ENCODE results near the gene ABCC10.
A peak's percentile ranks its signal among the peaks of the same experiment; 100 is the strongest.
"Not testable (repeated sequence)": the region's sequence is repeated elsewhere in the genome, so short reads cannot be mapped to it uniquely, and the experiment has no call there.

The ABCC10 gene

DNA sequence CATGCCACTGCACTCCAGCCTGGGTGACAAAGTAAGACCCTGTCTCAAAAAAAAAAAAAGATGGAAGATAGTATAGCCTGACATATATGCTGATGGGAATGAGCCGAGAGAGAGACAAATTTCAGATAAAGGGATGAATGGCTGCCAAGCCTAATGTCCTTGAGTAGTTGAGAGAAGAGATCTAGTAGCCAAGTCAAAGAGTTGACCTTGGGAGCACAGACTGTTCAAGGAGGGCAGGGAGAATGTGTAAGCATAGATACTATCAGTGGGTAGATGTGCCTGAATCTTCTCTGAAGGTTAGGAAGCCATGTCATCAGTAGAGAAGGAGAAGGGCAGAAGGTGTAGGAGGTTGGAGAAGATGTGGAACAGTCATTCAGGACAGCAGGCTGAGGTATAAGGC, 20.0 kb upstream of the ABCC10 start:
- H3K27ac Mint-ChIP-seq, result no peak overlapping the region
- no peak for DNase-seq
- H3K27me3 Mint-ChIP-seq (ENCODE audit: low read depth, poor library complexity), result peaks cover 53% of the 10 kb centered on the region
- TF ChIP-seq, protein P1, sequence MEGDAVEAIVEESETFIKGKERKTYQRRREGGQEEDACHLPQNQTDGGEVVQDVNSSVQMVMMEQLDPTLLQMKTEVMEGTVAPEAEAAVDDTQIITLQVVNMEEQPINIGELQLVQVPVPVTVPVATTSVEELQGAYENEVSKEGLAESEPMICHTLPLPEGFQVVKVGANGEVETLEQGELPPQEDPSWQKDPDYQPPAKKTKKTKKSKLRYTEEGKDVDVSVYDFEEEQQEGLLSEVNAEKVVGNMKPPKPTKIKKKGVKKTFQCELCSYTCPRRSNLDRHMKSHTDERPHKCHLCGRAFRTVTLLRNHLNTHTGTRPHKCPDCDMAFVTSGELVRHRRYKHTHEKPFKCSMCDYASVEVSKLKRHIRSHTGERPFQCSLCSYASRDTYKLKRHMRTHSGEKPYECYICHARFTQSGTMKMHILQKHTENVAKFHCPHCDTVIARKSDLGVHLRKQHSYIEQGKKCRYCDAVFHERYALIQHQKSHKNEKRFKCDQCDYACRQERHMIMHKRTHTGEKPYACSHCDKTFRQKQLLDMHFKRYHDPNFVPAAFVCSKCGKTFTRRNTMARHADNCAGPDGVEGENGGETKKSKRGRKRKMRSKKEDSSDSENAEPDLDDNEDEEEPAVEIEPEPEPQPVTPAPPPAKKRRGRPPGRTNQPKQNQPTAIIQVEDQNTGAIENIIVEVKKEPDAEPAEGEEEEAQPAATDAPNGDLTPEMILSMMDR (IDR thresholded peaks at IDR 0.05), result no peak
- peaks cover 16% of the 10 kb centered on the region for H3K36me3 Mint-ChIP-seq (ENCODE audit: low read depth)
- no peaks in the 10 kb centered on the region for H3K4me1 Mint-ChIP-seq
- H3K9me3 Mint-ChIP-seq, result no peaks in the 10 kb centered on the region
- no peak overlapping the region for H3K4me3 Mint-ChIP-seq

- H3K9me3 Mint-ChIP-seq, result no peaks in the 10 kb centered on the region
These were observed 19.1 kb upstream of the ABCC10 start for GRCh38 chr6:43408259-43408658.

DNA sequence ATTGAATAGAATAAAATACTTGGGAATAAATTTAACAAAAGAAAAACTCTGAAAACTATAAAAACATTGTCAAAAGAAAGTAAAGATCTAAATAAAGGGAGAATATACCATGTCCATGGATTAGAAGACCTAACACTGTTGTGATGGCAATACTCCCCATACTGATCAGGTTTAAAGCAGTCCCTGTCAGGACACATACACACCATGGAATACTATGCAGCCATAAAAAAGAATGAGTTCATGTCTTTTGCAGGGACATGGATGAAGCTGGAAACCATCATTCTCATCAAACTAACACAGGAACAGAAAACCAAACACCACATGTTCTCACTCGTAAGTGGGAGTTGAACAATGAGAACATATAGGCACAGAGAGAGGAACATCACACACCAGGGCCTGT, 16.6 kb upstream of the ABCC10 start:
- H3K4me1 Mint-ChIP-seq, H3K4me3 Mint-ChIP-seq, H3K27ac Mint-ChIP-seq, H3K9me3 Mint-ChIP-seq, DNase-seq: not testable (repeated sequence)
- peaks cover 16% of the 10 kb centered on the region for H3K36me3 Mint-ChIP-seq (ENCODE audit: low read depth)
- peaks cover 46% of the 10 kb centered on the region for H3K27me3 Mint-ChIP-seq (ENCODE audit: low read depth, poor library complexity)

More at GRCh38 chr6:43408259-43408658, 19.1 kb upstream of the ABCC10 start:
- Mint-ChIP-seq H3K4me1 (no peaks in the 10 kb centered on the region), H3K36me3 (ENCODE audit: low read depth) (peaks cover 16% of the 10 kb centered on the region), H3K4me3 (no peak overlapping the region), H3K27me3 (ENCODE audit: low read depth, poor library complexity) (peaks cover 49% of the 10 kb centered on the region), H3K27ac (peak overlapping the region; percentile 12)
- DNase-seq, result no peak
- TF ChIP-seq, protein P1 (IDR thresholded peaks at IDR 0.05), result no peak

GRCh38 chr6:43412541-43412940, 14.8 kb upstream of the ABCC10 start:
- no peak overlapping the region for H3K4me3 Mint-ChIP-seq
- H3K9me3 Mint-ChIP-seq, result no peaks in the 10 kb centered on the region
- no peaks in the 10 kb centered on the region for H3K4me1 Mint-ChIP-seq
- TF ChIP-seq, protein P1 (IDR thresholded peaks at IDR 0.05), result no peak
- H3K36me3 Mint-ChIP-seq (ENCODE audit: low read depth), result peaks cover 5% of the 10 kb centered on the region
- H3K27ac Mint-ChIP-seq, result no peak overlapping the region
- peaks cover 60% of the 10 kb centered on the region for H3K27me3 Mint-ChIP-seq (ENCODE audit: low read depth, poor library complexity)
- DNase-seq, result no peak

- H3K4me1 Mint-ChIP-seq, result no peaks in the 10 kb centered on the region
- H3K27ac Mint-ChIP-seq, result no peak overlapping the region
- DNase-seq, result no peak
- H3K27me3 Mint-ChIP-seq (ENCODE audit: low read depth, poor library complexity), result peaks cover 64% of the 10 kb centered on the region
- no peaks in the 10 kb centered on the region for H3K9me3 Mint-ChIP-seq
- H3K4me3 Mint-ChIP-seq, result no peak overlapping the region
- TF ChIP-seq, protein P1 (IDR thresholded peaks at IDR 0.05), result no peak
- peaks cover 4% of the 10 kb centered on the region for H3K36me3 Mint-ChIP-seq (ENCODE audit: low read depth)
These were observed 14.3 kb upstream of the ABCC10 start for GRCh38 chr6:43413002-43413401.

- H3K27me3 Mint-ChIP-seq (ENCODE audit: low read depth, poor library complexity), result peaks cover 72% of the 10 kb centered on the region
- not testable (repeated sequence) for H3K9me3 Mint-ChIP-seq; H3K27ac Mint-ChIP-seq; H3K4me3 Mint-ChIP-seq; H3K36me3 Mint-ChIP-seq (ENCODE audit: low read depth); DNase-seq; H3K4me1 Mint-ChIP-seq
These were observed 12.1 kb upstream of the ABCC10 start for GRCh38 chr6:43415275-43415674.

DNA sequence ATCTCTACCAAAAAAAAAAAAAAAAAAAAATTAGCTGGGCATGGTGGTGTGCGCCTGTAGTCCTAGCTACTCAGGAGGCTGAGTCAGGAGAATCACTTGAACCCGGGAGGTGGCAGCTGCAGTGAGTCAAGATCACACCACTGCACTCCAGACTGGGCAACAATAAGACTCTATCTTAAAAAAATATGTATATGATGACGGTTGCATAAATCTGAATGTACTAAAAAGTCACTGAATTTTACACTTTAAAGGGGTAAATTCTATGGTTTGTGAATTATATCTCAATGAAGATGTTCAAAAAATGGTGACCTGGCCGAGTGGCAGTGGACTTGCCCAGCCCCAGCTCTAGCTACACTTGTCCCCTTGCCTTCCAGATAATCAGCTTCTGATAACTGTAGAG, 10.4 kb upstream of the ABCC10 start:
- H3K36me3 Mint-ChIP-seq (ENCODE audit: low read depth), result no peaks in the 10 kb centered on the region
- no peak for DNase-seq
- H3K9me3 Mint-ChIP-seq, result peaks cover 11% of the 10 kb centered on the region
- H3K4me3 Mint-ChIP-seq, result no peak overlapping the region
- H3K27ac Mint-ChIP-seq, result no peak overlapping the region
- TF ChIP-seq, protein P1 (IDR thresholded peaks at IDR 0.05), result no peak
- peaks cover 62% of the 10 kb centered on the region for H3K27me3 Mint-ChIP-seq (ENCODE audit: low read depth, poor library complexity)
- no peaks in the 10 kb centered on the region for H3K4me1 Mint-ChIP-seq
